Fibroblast of lung (primary cell): ENCODE measurements around the gene ESF1. TPM values are rescaled to one million over a fixed set of nuclear protein-coding genes. Genes with fewer than 3 reads are reported as not detected.
A peak's percentile ranks its signal among the peaks of the same experiment; 100 is the strongest.

Experiments used
- DNase-seq, 2 donors: peaks; one replicate each; pipeline versions ENCODE4 v3.0.0 to v3.0.0-alpha.2; 2010; ENCODE audit warnings: low read depth in 2 of 2
- H2AFZ ChIP-seq: 2 replicates; pipeline ENCODE4 v1.5.1; 2012; ENCODE audit warnings: low read length, control low read depth, inconsistent platforms
- H3K27ac ChIP-seq: 2 replicates; pipeline ENCODE4 v1.5.1; 2011; ENCODE audit warnings: low read length, control low read depth; ENCODE audit not compliant: insufficient read depth
- H3K27me3 ChIP-seq: 2 replicates; pipeline ENCODE4 v1.5.1; 2011; ENCODE audit warnings: mild to moderate bottlenecking, low read length; ENCODE audit not compliant: control insufficient read depth, insufficient read depth
- H3K36me3 ChIP-seq: 2 replicates; pipeline ENCODE4 v1.5.1; 2011; ENCODE audit warnings: low read length; ENCODE audit not compliant: control insufficient read depth, insufficient read depth
- H3K4me1 ChIP-seq: 2 replicates; pipeline ENCODE4 v1.5.1; 2011; ENCODE audit warnings: low read length; ENCODE audit not compliant: control insufficient read depth, insufficient read depth; ENCODE audit errors: extremely low read depth
- H3K4me2 ChIP-seq: 2 replicates; pipeline ENCODE4 v1.5.1; 2011; ENCODE audit warnings: low read length, control low read depth; ENCODE audit not compliant: insufficient read depth; ENCODE audit errors: extremely low read depth
- H3K4me3 ChIP-seq, 4 experiments: fragments of 200-600 bp in 1 of 4; sonication (generic) in 1 of 4; replicated peaks in 1 of 4; 2 replicates each; pipeline ENCODE4 v1.5.1; 2011 to 2016; ENCODE audit warnings: low read length in 4 of 4, low read depth in 3 of 4, mild to moderate bottlenecking in 3 of 4, control low read depth in 2 of 4, inconsistent platforms in 1 of 4, mixed read lengths in 1 of 4; ENCODE audit not compliant: insufficient read depth in 1 of 4; ENCODE audit errors: control extremely low read depth in 1 of 4
- H3K79me2 ChIP-seq: 2 replicates; pipeline ENCODE4 v1.5.1; 2012; ENCODE audit warnings: mild to moderate bottlenecking, low read length, inconsistent platforms; ENCODE audit not compliant: control insufficient read depth, insufficient read depth
- H3K9ac ChIP-seq: 2 replicates; pipeline ENCODE4 v1.5.1; 2011; ENCODE audit warnings: mild to moderate bottlenecking, low read length, control low read depth; ENCODE audit not compliant: insufficient read depth
- H3K9me3 ChIP-seq: 2 replicates; pipeline ENCODE4 v1.5.1; 2012; ENCODE audit warnings: low read depth, low read length; ENCODE audit not compliant: control insufficient read depth, insufficient read depth
- H4K20me1 ChIP-seq: 2 replicates; pipeline ENCODE4 v1.5.1; 2011; ENCODE audit warnings: low read length; ENCODE audit not compliant: control insufficient read depth, insufficient read depth; ENCODE audit errors: extremely low read depth
- CTCF ChIP-seq, 2 donors: IDR thresholded peaks in 1 of 2; conservative IDR thresholded peaks in 1 of 2; 1 replicate in 1 of 2; 2 replicates in 1 of 2; pipeline ENCODE4 v1.5.1; 2011 to 2012; ENCODE audit warnings: low read length in 2 of 2, control low read depth in 1 of 2, inconsistent platforms in 1 of 2, low read depth in 1 of 2, mild to moderate bottlenecking in 1 of 2
- EZH2 ChIP-seq: IDR thresholded peaks from 2 replicates; pipeline ENCODE4 v1.5.1; 2012; ENCODE audit warnings: low read length, control low read depth, mild to moderate bottlenecking; ENCODE audit errors: missing control alignments
- polyA plus RNA-seq, 2 donors: library from polyadenylated mRNA; depleted of rRNA in 1 of 2; stranded (reverse) in 1 of 2; unstranded in 1 of 2; fragments of >200 nt; gene quantifications; 2 replicates each; pipeline ENCODE4 v1.2.1, GENCODE V29; 2011 to 2012; ENCODE audit warnings: missing spikeins in 1 of 2
- total RNA-seq: library from RNA; depleted of rRNA; stranded (reverse); fragments of >200 nt; gene quantifications from 2 replicates; pipeline ENCODE4 v1.2.1, GENCODE V29; 2014

ESF1 gene
- total and polyA plus RNA-seq, 2 donors (not counting 1 experiment from before 2014, with no cell fraction given), result 7.3 to 13.2 TPM

GRCh38 chr20:13672690-13673089 lies 112.0 kb downstream of the ESF1 start:
- Histone ChIP-seq H3K9me3 (no peaks in the 10 kb centered on the region), H3K27me3 (no peaks in the 10 kb centered on the region), H2AFZ (no peak overlapping the region), H3K4me3 (no peak overlapping the region), H3K27ac (no peak overlapping the region), H3K9ac (no peak overlapping the region), H3K79me2 (no peaks in the 10 kb centered on the region), H3K36me3 (no peaks in the 10 kb centered on the region), H3K4me1 (no peaks in the 10 kb centered on the region), H4K20me1 (no peaks in the 10 kb centered on the region), H3K4me2 (no peak overlapping the region)
- DNase-seq, result no peak
- TF ChIP-seq EZH2 (no peak), CTCF (conservative IDR thresholded peaks at IDR 0.05 in 1 of 2, IDR thresholded peaks at IDR 0.05 in 1 of 2; ENCODE audit: low read depth in 1 of 2, low read length in 2 of 2) (no peak)

DNA sequence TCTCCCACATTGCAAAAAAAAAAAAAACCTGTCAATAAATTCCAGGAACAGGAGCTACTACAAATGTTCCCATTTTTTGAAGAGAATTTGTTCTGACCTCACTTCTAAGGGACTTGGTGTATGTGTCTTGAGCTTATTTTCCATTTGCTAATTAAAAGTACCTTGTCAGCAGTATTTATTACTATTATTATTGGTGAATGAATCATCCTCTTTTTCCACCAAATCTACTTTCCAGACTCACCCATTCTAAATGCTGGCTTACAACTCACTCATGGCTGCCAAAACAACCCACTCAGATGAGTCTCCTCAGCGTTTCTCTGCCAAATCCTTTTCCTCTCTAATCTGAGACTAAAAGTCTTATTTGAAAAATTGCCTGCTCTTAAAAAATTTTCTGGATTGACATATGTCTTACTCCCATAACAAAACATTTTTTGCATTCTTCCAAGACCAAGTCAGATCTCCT lies 112.8 kb downstream of the ESF1 start:
- Histone ChIP-seq H3K4me2 (no peak overlapping the region), H3K79me2 (no peaks in the 10 kb centered on the region), H3K9ac (no peak overlapping the region), H2AFZ (no peak overlapping the region), H3K4me3 (no peak overlapping the region), H3K9me3 (no peaks in the 10 kb centered on the region), H3K27ac (no peak overlapping the region), H3K4me1 (no peaks in the 10 kb centered on the region), H4K20me1 (no peaks in the 10 kb centered on the region), H3K36me3 (no peaks in the 10 kb centered on the region), H3K27me3 (no peaks in the 10 kb centered on the region)
- peak; percentile 46 to 90 for DNase-seq
- TF ChIP-seq EZH2, result no peak
- TF ChIP-seq CTCF (conservative IDR thresholded peaks at IDR 0.05 in 1 of 2, IDR thresholded peaks at IDR 0.05 in 1 of 2; ENCODE audit: low read depth in 1 of 2, low read length in 2 of 2), result no peak

- no peaks in the 10 kb centered on the region for H3K79me2 ChIP-seq
- H3K27me3 ChIP-seq, result no peaks in the 10 kb centered on the region
- no peaks in the 10 kb centered on the region for H3K9me3 ChIP-seq
- TF ChIP-seq EZH2, result no peak
- TF ChIP-seq CTCF (conservative IDR thresholded peaks at IDR 0.05 in 1 of 2, IDR thresholded peaks at IDR 0.05 in 1 of 2; ENCODE audit: low read depth in 1 of 2, low read length in 2 of 2), result no peak
- no peak overlapping the region for H3K9ac ChIP-seq
- DNase-seq, result no peak
- no peaks in the 10 kb centered on the region for H4K20me1 ChIP-seq
- no peak overlapping the region for H2AFZ ChIP-seq
- H3K4me3 ChIP-seq, result no peak overlapping the region
- no peak overlapping the region for H3K27ac ChIP-seq
- no peaks in the 10 kb centered on the region for H3K4me1 ChIP-seq
- H3K36me3 ChIP-seq, result no peaks in the 10 kb centered on the region
- H3K4me2 ChIP-seq, result no peak overlapping the region
Observed at GRCh38 chr20:13671512-13671911, 113.2 kb downstream of the ESF1 start.
